Neural cell (in vitro differentiated cells): ENCODE measurements around the gene NRXN2. TPM values are rescaled to one million over a fixed set of nuclear protein-coding genes. Genes with fewer than 3 reads are reported as not detected.
A peak's percentile ranks its signal among the peaks of the same experiment; 100 is the strongest.

Source experiments
- H2AFZ ChIP-seq: fragments of 200-600, 300-800 bp; sonication (generic), shearing (Covaris generic); 2 replicates; pipeline ENCODE4 v1.6.0; 2014; ENCODE audit warnings: low read depth, mild to moderate bottlenecking, antibody characterized with exemption, low read length, moderate library complexity
- H3F3A ChIP-seq: fragments of 200-600 bp; shearing (Covaris generic); 2 replicates; pipeline ENCODE4 v1.6.1; 2016; ENCODE audit warnings: mild to moderate bottlenecking, moderate library complexity, mixed read lengths, antibody characterized with exemption, low read length; ENCODE audit not compliant: insufficient read depth, poor library complexity, severe bottlenecking
- H3K27ac ChIP-seq: fragments of 200-600, 300-800 bp; sonication (generic), shearing (Covaris generic); 2 replicates; pipeline ENCODE4 v1.5.1; 2014; ENCODE audit warnings: mild to moderate bottlenecking, low read length, moderate library complexity
- H3K27me3 ChIP-seq: fragments of 300-800, 200-600 bp; sonication (generic), shearing (Covaris generic); 2 replicates; pipeline ENCODE4 v1.6.0; 2014; ENCODE audit warnings: mild to moderate bottlenecking, low read depth, low read length, moderate library complexity; ENCODE audit not compliant: insufficient read depth
- H3K36me3 ChIP-seq: fragments of 300-800, 200-600 bp; sonication (generic), shearing (Covaris generic); 2 replicates; pipeline ENCODE4 v1.5.1; 2014; ENCODE audit warnings: mild to moderate bottlenecking, antibody characterized with exemption, low read length, moderate library complexity; ENCODE audit not compliant: insufficient read depth
- H3K4me2 ChIP-seq: fragments of 300-800, 200-600 bp; sonication (generic), shearing (Covaris generic); 2 replicates; pipeline ENCODE4 v1.6.0; 2014; ENCODE audit warnings: mild to moderate bottlenecking, low read length
- H3K4me3 ChIP-seq: fragments of 300-800, 200-600 bp; sonication (generic), shearing (Covaris generic); 2 replicates; pipeline ENCODE4 v1.5.1; 2014; ENCODE audit warnings: mild to moderate bottlenecking, low read length, moderate library complexity
- H3K79me2 ChIP-seq: fragments of 200-600 bp; shearing (Covaris generic); replicated peaks from 2 replicates; pipeline ENCODE4 v1.6.0; 2014; ENCODE audit warnings: mild to moderate bottlenecking, low read length, moderate library complexity; ENCODE audit not compliant: insufficient read depth
- H3K9ac ChIP-seq: fragments of 300-800, 200-600 bp; sonication (generic), shearing (Covaris generic); 2 replicates; pipeline ENCODE4 v1.6.1; 2016; ENCODE audit warnings: mild to moderate bottlenecking, low read length, mixed read lengths
- H3K9me2 ChIP-seq: fragments of 200-600 bp; shearing (Covaris generic); 2 replicates; pipeline ENCODE4 v1.6.1; 2016; ENCODE audit warnings: mild to moderate bottlenecking, low read length, mixed read lengths; ENCODE audit not compliant: insufficient read depth
- H3K9me3 ChIP-seq: fragments of 200-600, 300-800 bp; sonication (generic), shearing (Covaris generic); 2 replicates; pipeline ENCODE4 v1.6.1; 2016; ENCODE audit warnings: mild to moderate bottlenecking, mixed run types, low read length, moderate library complexity, mixed read lengths
- H4K20me1 ChIP-seq: fragments of 200-600 bp; shearing (Covaris generic); 2 replicates; pipeline ENCODE4 v1.6.1; 2016; ENCODE audit warnings: mild to moderate bottlenecking, mixed run types; ENCODE audit not compliant: insufficient read depth
- EP300 ChIP-seq: fragments of 450-650 bp; conservative IDR thresholded peaks from 2 replicates; pipeline ENCODE4 v1.6.1; 2014; ENCODE audit warnings: antibody characterized with exemption, mild to moderate bottlenecking, moderate library complexity; ENCODE audit not compliant: poor library complexity, severe bottlenecking
- EZH2 ChIP-seq: fragments of 200-600, 300-800 bp; shearing (Covaris generic), sonication (generic); IDR thresholded peaks from 2 replicates; pipeline ENCODE4 v1.6.1; 2014; ENCODE audit warnings: antibody characterized with exemption, low read length, borderline replicate concordance, mild to moderate bottlenecking; ENCODE audit not compliant: insufficient read depth, poor library complexity, severe bottlenecking
- MXI1 ChIP-seq: fragments of 450-650 bp; conservative IDR thresholded peaks from 2 replicates; pipeline ENCODE4 v1.6.1; 2014; ENCODE audit warnings: antibody characterized with exemption, mild to moderate bottlenecking; ENCODE audit not compliant: poor library complexity, severe bottlenecking
- POLR2AphosphoS5 ChIP-seq: IDR thresholded peaks from 2 replicates; pipeline ENCODE4 v1.6.1; 2012
- RAD21 ChIP-seq: fragments of 450-650 bp; conservative IDR thresholded peaks from 2 replicates; pipeline ENCODE4 v1.6.1; 2014; ENCODE audit warnings: antibody characterized with exemption, mild to moderate bottlenecking, moderate library complexity
- SMC3 ChIP-seq: fragments of 450-650 bp; conservative IDR thresholded peaks from 2 replicates; pipeline ENCODE4 v1.6.1; 2014; ENCODE audit warnings: antibody characterized with exemption, mild to moderate bottlenecking, moderate library complexity; ENCODE audit not compliant: poor library complexity
- TAF1 ChIP-seq: IDR thresholded peaks from 2 replicates; pipeline ENCODE4 v1.6.1; 2012; ENCODE audit warnings: low read depth
- polyA plus RNA-seq: library from polyadenylated mRNA; depleted of rRNA; stranded (reverse); fragments of >200 nt; gene quantifications from 2 replicates; pipeline ENCODE4 v1.2.3, GENCODE V29; 2014
- TF ChIP-seq, protein P1 (sequence below): fragments of 450-650 bp; IDR thresholded peaks from 2 replicates; pipeline ENCODE4 v1.5.1; 2014; ENCODE audit warnings: antibody characterized with exemption, mild to moderate bottlenecking, moderate library complexity; ENCODE audit not compliant: poor library complexity, severe bottlenecking
- TF ChIP-seq, protein P2 (sequence below): IDR thresholded peaks from 2 replicates; pipeline ENCODE4 v1.6.1; 2012; ENCODE audit warnings: borderline replicate concordance

Gene NRXN2
- polyA plus RNA-seq, 1 donor from 2014 or later = 68.0 TPM

DNA sequence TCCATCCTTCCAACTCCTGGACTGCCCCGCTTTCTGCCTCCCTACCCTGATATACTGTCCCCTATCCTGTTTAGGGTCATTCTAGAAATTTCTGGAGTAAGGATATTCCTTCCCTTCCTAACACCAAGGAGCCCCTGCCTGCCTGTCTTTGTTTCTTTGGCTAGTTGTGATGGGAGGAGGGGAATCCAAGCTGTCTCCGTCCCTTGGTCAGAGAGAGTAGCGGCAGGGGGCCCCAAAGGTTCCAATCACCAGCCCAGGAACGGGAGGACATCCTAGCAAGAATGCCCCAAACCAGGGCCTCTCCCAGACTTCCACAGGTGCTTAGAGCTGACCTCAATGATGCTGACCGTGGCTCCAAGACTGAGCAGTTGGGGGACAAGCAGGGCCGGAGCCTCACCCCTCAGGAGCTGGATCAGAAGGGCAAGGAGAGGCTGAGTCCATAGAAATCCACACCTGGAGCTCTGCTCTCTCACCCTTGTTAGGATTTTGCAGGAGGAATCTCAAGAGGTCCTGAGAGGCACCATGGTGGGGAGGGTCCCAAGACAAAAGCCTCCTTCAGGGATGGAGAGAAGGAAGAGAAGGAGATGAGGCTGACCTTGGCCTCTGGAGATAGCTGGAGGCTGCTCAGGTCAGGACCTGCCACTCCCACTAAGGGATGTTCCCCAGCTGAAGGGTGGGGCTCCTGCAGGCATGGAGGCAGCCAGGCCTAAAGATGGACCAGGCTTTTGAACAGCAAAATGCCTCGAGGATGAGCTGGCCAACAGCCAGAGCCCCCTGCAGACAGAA lies 118.3 kb downstream of the NRXN2 start:
- Histone ChIP-seq H3K27ac (no peak overlapping the region), H3K36me3 (no peaks in the 10 kb centered on the region), H3F3A (no peaks in the 10 kb centered on the region), H4K20me1 (no peaks in the 10 kb centered on the region), H3K9me3 (no peaks in the 10 kb centered on the region), H3K27me3 (no peaks in the 10 kb centered on the region), H3K4me2 (no peak overlapping the region), H3K9me2 (no peaks in the 10 kb centered on the region), H3K4me3 (no peak overlapping the region), H2AFZ (no peak overlapping the region), H3K79me2 (no peaks in the 10 kb centered on the region), H3K9ac (no peak overlapping the region)
- no peak for TF ChIP-seq SMC3
- TF ChIP-seq TAF1 = no peak
- TF ChIP-seq, protein P1, sequence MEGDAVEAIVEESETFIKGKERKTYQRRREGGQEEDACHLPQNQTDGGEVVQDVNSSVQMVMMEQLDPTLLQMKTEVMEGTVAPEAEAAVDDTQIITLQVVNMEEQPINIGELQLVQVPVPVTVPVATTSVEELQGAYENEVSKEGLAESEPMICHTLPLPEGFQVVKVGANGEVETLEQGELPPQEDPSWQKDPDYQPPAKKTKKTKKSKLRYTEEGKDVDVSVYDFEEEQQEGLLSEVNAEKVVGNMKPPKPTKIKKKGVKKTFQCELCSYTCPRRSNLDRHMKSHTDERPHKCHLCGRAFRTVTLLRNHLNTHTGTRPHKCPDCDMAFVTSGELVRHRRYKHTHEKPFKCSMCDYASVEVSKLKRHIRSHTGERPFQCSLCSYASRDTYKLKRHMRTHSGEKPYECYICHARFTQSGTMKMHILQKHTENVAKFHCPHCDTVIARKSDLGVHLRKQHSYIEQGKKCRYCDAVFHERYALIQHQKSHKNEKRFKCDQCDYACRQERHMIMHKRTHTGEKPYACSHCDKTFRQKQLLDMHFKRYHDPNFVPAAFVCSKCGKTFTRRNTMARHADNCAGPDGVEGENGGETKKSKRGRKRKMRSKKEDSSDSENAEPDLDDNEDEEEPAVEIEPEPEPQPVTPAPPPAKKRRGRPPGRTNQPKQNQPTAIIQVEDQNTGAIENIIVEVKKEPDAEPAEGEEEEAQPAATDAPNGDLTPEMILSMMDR = no peak
- no peak for TF ChIP-seq EZH2
- no peak for TF ChIP-seq POLR2AphosphoS5
- TF ChIP-seq RAD21 = no peak
- TF ChIP-seq, protein P2, sequence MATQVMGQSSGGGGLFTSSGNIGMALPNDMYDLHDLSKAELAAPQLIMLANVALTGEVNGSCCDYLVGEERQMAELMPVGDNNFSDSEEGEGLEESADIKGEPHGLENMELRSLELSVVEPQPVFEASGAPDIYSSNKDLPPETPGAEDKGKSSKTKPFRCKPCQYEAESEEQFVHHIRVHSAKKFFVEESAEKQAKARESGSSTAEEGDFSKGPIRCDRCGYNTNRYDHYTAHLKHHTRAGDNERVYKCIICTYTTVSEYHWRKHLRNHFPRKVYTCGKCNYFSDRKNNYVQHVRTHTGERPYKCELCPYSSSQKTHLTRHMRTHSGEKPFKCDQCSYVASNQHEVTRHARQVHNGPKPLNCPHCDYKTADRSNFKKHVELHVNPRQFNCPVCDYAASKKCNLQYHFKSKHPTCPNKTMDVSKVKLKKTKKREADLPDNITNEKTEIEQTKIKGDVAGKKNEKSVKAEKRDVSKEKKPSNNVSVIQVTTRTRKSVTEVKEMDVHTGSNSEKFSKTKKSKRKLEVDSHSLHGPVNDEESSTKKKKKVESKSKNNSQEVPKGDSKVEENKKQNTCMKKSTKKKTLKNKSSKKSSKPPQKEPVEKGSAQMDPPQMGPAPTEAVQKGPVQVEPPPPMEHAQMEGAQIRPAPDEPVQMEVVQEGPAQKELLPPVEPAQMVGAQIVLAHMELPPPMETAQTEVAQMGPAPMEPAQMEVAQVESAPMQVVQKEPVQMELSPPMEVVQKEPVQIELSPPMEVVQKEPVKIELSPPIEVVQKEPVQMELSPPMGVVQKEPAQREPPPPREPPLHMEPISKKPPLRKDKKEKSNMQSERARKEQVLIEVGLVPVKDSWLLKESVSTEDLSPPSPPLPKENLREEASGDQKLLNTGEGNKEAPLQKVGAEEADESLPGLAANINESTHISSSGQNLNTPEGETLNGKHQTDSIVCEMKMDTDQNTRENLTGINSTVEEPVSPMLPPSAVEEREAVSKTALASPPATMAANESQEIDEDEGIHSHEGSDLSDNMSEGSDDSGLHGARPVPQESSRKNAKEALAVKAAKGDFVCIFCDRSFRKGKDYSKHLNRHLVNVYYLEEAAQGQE = no peak

DNA sequence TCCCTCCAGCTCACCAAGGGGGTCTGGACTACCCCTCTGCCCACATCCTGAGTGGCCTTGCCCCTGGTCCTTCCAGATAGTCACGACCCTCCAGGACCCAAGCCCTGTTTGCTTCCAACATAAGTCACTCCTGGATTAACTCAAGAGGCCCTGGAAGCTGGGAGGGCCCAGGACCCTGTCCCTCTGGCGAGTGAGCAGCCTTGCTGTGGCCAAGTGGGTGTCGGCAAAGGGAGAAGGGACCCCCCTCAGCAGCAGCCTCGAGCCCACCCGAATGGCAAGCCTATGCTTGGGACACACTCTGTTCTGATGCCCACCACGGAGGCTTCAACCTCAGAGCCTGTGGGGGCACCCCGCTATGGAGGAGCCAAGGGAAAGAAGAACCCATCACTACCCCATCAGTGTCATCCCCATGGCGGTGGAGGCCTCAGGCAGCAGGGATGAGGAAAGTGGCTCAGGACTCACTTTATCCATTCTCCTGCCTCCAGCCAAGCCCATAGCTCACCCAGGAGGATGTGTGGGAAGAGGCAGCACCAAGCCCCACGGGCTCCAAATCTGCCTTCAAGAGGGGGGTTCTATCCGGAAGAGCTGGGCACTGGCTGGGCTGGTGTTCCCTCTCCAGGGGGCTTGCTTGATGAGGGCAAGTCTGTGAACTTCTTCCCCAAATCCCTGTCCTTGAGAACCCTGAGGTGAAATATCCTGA lies 119.4 kb downstream of the NRXN2 start:
- Histone ChIP-seq H3K27me3 (no peaks in the 10 kb centered on the region), H3K27ac (no peak overlapping the region), H3K79me2 (no peaks in the 10 kb centered on the region), H4K20me1 (no peaks in the 10 kb centered on the region), H3K9ac (no peak overlapping the region), H2AFZ (no peak overlapping the region), H3K36me3 (no peaks in the 10 kb centered on the region), H3K4me3 (no peak overlapping the region), H3K4me2 (no peak overlapping the region), H3K9me2 (no peaks in the 10 kb centered on the region), H3F3A (no peaks in the 10 kb centered on the region), H3K9me3 (no peaks in the 10 kb centered on the region)
- TF ChIP-seq EP300 (no peak), EZH2 (no peak), MXI1 (no peak), POLR2AphosphoS5 (peak; percentile 12)
- TF ChIP-seq, protein P1 = no peak
